Muscle layer of colon (tissue), 2 donors: ENCODE data around the gene PTPRT.

Source experiments
- H3K27ac ChIP-seq: one replicate; pipeline ENCODE4 v1.7.0; 2013; ENCODE audit warnings: low read depth, mild to moderate bottlenecking, low read length, moderate library complexity
- H3K27me3 ChIP-seq, 2 donors: one replicate each; pipeline ENCODE4 v1.7.0; 2013; ENCODE audit warnings: low read length in 2 of 2, mild to moderate bottlenecking in 2 of 2; ENCODE audit not compliant: insufficient read depth in 2 of 2, control insufficient read depth in 1 of 2
- H3K36me3 ChIP-seq: one replicate; pipeline ENCODE4 v1.7.0; 2013; ENCODE audit warnings: mild to moderate bottlenecking, low read length; ENCODE audit not compliant: insufficient read depth
- H3K4me1 ChIP-seq: one replicate; pipeline ENCODE4 v1.7.0; 2013; ENCODE audit warnings: mild to moderate bottlenecking, low read length; ENCODE audit not compliant: insufficient read depth
- H3K4me3 ChIP-seq, 2 donors: one replicate each; pipeline ENCODE4 v1.7.0; 2013; ENCODE audit warnings: low read length in 2 of 2, low read depth in 1 of 2, mild to moderate bottlenecking in 1 of 2, moderate library complexity in 1 of 2
- H3K9ac ChIP-seq: one replicate; pipeline ENCODE4 v1.7.0; 2013; ENCODE audit warnings: low read length
- H3K9me3 ChIP-seq: one replicate; pipeline ENCODE4 v1.7.0; 2013; ENCODE audit warnings: mild to moderate bottlenecking, low read length
- donor health status: abdominal sarcoma.
- donor health status: Adenocarcinoma of cecum.

The PTPRT gene

DNA sequence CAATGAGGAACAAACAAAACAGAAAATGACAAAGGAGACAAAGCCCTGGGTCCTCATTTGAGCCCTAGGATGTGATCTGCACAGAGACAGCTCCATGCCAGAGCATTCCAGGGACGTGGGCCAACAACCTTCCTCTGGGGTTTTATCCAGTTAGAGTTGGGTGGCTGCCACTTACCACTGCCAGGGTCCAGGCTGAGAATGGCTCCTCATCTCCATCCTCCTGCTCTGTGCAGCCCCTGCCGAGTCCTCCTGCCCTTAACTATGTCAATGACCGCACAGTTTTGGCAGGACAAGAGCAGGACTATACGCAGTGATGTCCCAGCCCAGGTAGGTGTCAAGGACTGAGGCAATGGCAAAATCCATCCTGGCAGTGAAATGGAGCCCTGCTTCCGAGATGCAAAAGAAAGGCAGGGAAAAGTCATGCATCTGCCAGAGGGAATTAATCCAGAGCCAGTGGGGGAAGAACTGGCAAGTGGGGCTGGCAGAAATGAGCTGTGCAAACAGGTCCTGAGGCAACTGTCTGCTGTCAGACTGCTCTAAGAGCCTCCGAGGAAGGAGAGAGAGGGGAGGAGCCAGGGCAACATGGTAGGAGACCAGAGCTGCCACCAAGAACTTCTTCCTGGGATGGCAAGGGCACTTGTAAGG is 449.4 kb downstream of the PTPRT start:
- Histone ChIP-seq H3K4me1 (peaks cover 10% of the 10 kb centered on the region), H3K9ac (no peak overlapping the region)

DNA sequence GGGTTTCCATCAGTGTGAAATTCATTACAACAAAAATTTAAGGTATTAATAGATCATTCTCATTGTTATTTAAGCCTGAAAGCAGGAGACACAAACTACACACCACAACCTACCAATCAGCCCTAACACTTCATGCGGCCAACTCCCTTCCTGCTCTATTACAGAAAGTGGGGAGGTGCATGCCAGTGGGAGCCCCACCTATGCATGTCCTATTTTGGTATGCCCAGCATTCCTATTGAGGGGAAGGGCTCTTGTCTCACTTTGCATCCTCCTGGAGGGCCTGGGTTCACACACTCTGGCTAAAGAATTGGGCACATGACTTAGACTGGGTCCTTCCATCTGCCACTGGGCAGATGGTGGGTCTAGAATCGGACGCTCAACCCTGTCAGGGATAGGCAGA is 450.0 kb downstream of the PTPRT start:
- Histone ChIP-seq H3K4me1 (peaks cover 10% of the 10 kb centered on the region), H3K9ac (no peak overlapping the region), H3K27ac (no peak overlapping the region), H3K27me3 (no peaks in the 10 kb centered on the region), H3K4me3 (no peak overlapping the region), H3K36me3 (no peaks in the 10 kb centered on the region), H3K9me3 (no peaks in the 10 kb centered on the region)

More for the DNA sequence above, 449.4 kb downstream of the PTPRT start:
- Histone ChIP-seq H3K9me3 (no peaks in the 10 kb centered on the region), H3K27me3 (no peaks in the 10 kb centered on the region), H3K4me3 (no peak overlapping the region), H3K36me3 (no peaks in the 10 kb centered on the region), H3K27ac (no peak overlapping the region)

DNA sequence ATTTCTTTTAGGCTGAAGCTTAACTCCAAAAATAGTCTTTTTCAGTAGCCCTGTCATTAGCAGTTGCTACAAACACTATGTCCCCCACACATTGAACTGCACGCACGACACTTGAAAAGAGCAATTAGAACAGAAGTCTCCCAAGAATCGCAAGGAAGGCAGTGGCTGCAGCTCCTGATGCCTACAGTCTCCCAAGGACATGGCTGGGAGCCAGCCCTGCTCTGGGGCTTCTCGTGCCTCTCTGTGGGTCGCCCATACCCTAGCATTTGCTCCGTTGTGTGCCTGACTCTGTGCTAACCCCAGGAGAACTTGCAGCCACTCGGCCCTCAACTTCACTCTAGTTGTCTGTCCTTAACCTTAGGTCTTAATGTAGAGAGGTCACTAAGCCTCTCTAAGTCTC is 454.2 kb downstream of the PTPRT start:
- Histone ChIP-seq H3K27ac (no peak overlapping the region), H3K4me1 (peaks cover 4% of the 10 kb centered on the region), H3K4me3 (no peak overlapping the region), H3K9me3 (no peaks in the 10 kb centered on the region), H3K27me3 (no peaks in the 10 kb centered on the region), H3K36me3 (no peaks in the 10 kb centered on the region), H3K9ac (no peak overlapping the region)

DNA sequence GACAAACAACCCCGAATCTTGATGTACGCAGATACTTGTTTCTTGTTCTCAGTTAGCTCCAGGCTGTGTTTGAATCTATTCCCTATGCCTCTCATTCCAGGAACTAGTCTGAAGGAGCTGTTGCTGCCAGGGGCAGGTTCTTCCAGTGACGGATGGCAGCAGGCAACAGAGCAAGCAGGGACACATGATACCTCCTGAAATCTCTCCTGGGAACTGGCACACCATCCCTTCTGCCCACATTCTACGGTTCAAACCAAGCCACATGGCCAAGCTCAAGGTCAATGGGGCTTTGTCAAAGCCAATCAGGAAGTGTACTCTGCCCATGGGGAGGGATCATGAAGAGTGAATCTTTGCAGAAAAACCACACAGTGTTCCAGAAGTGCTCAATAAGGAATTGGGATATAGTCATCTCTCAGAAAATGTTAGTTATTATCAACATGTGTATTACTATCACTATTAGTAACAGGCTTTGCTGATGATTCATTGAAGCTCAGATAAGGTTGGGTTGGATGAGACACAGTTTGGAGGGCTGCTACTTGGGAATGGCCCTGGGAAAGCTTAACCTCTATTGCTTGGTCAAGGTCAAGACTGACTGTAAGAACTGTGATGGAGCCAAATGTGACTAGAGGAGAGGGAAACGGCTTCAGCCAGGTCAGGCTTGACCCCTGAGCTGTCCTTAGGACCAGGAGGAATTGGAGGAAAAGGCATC is 454.9 kb downstream of the PTPRT start:
- no peaks in the 10 kb centered on the region for H3K9me3 ChIP-seq
- H3K27me3 ChIP-seq: no peaks in the 10 kb centered on the region
- no peak overlapping the region for H3K9ac ChIP-seq
- H3K36me3 ChIP-seq: no peaks in the 10 kb centered on the region
- H3K27ac ChIP-seq: no peak overlapping the region
- H3K4me3 ChIP-seq: no peak overlapping the region
- H3K4me1 ChIP-seq: peaks cover 1% of the 10 kb centered on the region

DNA sequence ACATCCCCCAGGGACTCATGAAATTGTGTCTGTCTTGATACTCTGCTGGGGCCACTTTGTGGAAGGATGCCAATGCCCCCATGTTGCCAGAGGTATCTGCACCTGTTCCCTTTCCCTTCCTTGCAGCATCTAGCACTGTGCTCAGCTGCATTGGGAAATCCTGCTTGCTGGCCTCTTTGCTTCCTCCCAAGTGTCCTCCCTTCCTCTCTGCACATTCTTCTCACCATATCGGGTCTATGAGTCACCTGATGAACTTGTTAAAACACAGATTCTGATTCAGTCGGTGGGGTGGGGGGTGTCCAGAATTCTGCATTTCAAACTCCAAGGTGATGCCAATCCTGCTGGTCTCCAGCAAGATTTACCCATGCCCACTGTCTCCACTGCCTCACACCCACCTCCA is 467.8 kb downstream of the PTPRT start:
- no peak overlapping the region for H3K9ac ChIP-seq
- no peaks in the 10 kb centered on the region for H3K27me3 ChIP-seq
- H3K4me1 ChIP-seq: no peaks in the 10 kb centered on the region
- H3K4me3 ChIP-seq: no peak overlapping the region
- H3K27ac ChIP-seq: no peak overlapping the region
- H3K9me3 ChIP-seq: no peaks in the 10 kb centered on the region
- H3K36me3 ChIP-seq: no peaks in the 10 kb centered on the region

DNA sequence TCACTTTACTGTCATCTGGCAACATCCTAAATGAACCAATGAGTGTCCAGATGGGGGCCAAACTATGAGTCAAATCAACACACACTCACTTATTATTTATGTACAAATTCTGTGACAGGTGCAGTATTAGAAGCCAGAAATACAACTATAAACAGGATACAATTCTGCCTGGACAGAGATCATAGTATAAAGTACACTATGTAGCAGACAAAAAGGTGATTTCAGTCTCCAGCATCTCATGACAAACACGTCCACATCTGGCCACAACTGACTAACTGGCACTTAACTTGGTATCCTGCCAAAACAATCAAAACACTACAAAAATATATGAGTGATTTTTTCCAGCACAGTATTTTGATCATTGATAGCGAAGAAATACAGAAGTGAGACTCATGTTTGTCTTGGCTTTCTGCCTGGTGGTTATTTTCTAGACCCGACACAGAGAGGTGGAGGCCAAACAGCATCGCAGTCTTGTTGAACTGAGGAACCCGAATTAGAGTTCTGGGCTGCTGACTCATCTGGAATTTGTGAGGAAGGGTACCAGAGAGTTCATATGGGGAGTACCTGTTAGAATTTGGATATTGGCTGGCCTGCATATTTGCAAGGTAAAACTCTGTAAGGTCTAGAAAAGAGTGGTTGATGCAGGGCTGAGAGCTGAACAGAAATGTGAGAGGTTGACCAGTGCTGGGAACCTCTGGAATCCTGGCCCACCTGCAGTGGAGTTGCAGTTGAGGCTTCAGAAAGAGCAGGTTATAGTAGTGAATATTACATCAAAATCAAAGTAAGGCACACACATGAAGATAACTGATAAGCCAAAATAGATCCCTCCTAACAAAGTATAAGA is 475.2 kb downstream of the PTPRT start:
- Histone ChIP-seq H3K4me1 (no peaks in the 10 kb centered on the region), H3K9ac (no peak overlapping the region), H3K27ac (no peak overlapping the region), H3K4me3 (no peak overlapping the region), H3K9me3 (no peaks in the 10 kb centered on the region), H3K36me3 (no peaks in the 10 kb centered on the region), H3K27me3 (no peaks in the 10 kb centered on the region)

DNA sequence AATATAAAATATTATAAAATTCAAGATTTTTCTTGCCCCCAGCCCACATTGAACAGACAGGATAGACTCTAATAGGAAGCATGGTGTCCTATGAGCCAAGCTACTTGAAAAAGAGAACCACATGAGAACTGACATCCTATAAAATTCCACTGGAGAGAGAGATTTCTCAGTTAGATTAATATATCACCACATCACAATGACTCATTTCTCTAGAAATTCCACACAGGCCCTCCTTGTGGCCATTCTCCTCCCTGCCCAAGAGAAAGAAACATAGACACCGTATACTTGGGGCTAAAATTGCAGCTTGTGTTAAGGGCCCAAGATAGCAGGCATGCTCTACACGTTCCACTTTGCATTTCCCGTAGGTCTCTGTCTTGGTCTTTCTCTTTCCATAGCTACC is 481.4 kb downstream of the PTPRT start:
- Histone ChIP-seq H3K27ac (no peak overlapping the region), H3K9me3 (no peaks in the 10 kb centered on the region), H3K4me3 (no peak overlapping the region), H3K4me1 (peaks cover 10% of the 10 kb centered on the region), H3K27me3 (no peaks in the 10 kb centered on the region), H3K36me3 (no peaks in the 10 kb centered on the region), H3K9ac (no peak overlapping the region)

DNA sequence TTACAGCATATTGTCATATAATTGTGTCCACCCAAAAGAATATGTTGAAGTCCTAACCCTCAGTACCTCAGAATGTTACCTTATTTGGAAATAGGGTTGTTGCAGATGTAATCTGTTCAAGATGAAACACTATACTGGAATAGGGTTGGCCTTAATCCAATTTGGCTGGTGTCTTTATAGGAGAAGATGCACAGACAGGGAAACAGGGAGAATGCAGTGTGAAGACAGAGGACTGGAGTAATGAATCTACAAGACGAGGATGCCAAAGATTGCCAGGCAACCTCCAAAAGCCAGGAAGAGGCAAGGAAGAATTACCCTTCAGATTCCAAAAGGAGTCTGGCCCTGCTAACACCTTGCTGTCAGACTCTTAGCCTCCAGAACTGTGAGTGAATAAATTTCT is 482.9 kb downstream of the PTPRT start:
- no peaks in the 10 kb centered on the region for H3K9me3 ChIP-seq

DNA sequence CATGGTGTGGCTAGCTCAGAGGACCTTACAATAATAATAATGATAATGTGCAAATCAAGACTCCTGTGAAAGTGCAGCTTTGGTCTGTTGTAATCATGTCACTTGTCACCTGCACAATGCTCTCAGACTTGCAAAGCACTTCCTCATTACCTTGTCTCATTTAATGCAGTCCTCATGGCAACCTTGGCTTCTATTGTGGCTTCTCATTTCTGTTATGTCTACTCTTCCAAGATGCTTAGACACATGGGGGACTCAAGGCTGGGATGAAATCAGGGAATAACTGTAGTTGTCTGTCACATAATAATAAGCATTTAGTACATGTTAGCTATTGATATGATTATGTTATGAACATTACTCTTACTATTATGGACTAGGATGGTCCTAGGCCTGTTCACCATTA is 484.2 kb downstream of the PTPRT start:
- Histone ChIP-seq H3K9ac (no peak overlapping the region), H3K36me3 (no peaks in the 10 kb centered on the region), H3K4me3 (no peak overlapping the region), H3K4me1 (peaks cover 19% of the 10 kb centered on the region), H3K9me3 (no peaks in the 10 kb centered on the region), H3K27ac (no peak overlapping the region), H3K27me3 (no peaks in the 10 kb centered on the region)

More for the DNA sequence above, 482.9 kb downstream of the PTPRT start:
- H3K27me3 ChIP-seq: no peaks in the 10 kb centered on the region
- H3K9ac ChIP-seq: no peak overlapping the region
- peaks cover 10% of the 10 kb centered on the region for H3K4me1 ChIP-seq
- H3K27ac ChIP-seq: peak overlapping the region; percentile 69
- H3K4me3 ChIP-seq: no peak overlapping the region
- no peaks in the 10 kb centered on the region for H3K36me3 ChIP-seq

DNA sequence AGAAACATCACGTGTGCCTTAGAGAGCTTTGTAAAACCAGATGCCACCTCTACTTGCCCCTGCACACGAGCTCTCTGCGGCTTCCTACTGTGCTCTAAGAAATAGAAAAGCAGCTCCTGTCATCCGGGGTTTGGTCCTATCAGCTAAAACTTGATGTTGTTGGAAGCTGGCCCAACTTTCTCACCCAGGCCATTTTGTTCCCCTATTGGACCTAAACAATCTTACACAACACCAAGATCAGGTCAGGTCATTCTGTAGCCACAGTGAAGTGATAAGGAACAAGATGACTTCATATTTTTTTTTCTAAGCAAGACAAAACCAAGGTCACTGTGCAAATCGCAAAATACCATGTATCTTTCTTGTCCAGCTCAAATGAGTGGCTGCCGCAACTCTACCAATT is 486.0 kb downstream of the PTPRT start:
- Histone ChIP-seq H3K27ac (no peak overlapping the region), H3K27me3 (no peaks in the 10 kb centered on the region), H3K36me3 (no peaks in the 10 kb centered on the region), H3K4me1 (peaks cover 27% of the 10 kb centered on the region), H3K4me3 (no peak overlapping the region), H3K9me3 (no peaks in the 10 kb centered on the region), H3K9ac (no peak overlapping the region)

DNA sequence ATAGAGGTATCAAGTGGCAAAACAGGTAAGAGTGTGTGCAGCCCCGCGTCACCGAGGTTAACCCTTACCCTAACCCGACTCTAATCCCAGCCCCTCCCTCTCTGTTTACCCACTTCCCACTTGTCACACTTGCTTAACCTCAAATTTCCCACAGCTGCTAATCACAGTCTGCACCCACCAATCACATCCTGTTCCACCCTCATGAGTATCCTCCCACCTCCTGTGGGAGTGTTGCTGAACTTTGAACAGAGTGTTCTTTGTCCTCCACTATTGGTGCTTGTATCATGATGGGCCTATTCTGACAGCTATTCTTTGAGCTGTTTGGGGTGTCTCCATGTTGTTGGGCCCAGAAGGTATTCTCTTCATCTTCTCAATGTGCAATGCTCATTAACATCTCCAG is 487.8 kb downstream of the PTPRT start:
- peaks cover 19% of the 10 kb centered on the region for H3K4me1 ChIP-seq
- H3K9me3 ChIP-seq: no peaks in the 10 kb centered on the region
- no peak overlapping the region for H3K4me3 ChIP-seq
- no peak overlapping the region for H3K27ac ChIP-seq
- H3K9ac ChIP-seq: no peak overlapping the region
- H3K36me3 ChIP-seq: no peaks in the 10 kb centered on the region
- no peaks in the 10 kb centered on the region for H3K27me3 ChIP-seq
